DOHH2 (cell line): ENCODE measurements around the gene NAALADL2.

ENCODE experiments used
- EZH2phosphoT487 ChIP-seq: fragments of 200-600 bp; sonication (generic); IDR thresholded peaks from 2 replicates; pipeline ENCODE4 v1.6.1; 2017; ENCODE audit warnings: borderline replicate concordance, mild to moderate bottlenecking, antibody characterized with exemption, low read length, moderate library complexity, mixed read lengths
- TF ChIP-seq, protein P1 (sequence below): fragments of 200-600 bp; sonication (generic); IDR thresholded peaks from one replicate; pipeline ENCODE4 v1.5.1; 2014; ENCODE audit warnings: antibody characterized with exemption, mild to moderate bottlenecking, low read depth, low read length; ENCODE audit not compliant: poor library complexity, severe bottlenecking

DNA sequence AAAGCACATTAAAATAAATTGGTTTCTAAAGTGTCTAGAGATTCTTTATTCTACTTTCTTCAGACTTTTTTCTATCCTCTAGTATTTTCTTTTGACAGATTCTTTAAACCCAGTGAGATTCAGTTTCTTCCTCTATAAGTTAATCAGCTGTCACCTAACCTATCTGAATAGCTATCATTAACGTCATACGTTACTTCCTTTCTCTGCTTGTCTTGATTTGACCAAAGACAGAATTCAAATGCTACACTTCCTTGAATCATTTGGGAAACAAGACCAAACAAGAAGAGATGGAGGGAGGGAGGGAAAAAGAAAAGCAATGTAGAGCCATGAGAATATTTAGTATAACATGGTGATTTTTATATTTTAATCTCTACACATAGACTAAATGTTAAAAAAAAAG is 235.2 kb downstream of the NAALADL2 start:
- no peak for TF ChIP-seq EZH2phosphoT487
- TF ChIP-seq, protein P1, sequence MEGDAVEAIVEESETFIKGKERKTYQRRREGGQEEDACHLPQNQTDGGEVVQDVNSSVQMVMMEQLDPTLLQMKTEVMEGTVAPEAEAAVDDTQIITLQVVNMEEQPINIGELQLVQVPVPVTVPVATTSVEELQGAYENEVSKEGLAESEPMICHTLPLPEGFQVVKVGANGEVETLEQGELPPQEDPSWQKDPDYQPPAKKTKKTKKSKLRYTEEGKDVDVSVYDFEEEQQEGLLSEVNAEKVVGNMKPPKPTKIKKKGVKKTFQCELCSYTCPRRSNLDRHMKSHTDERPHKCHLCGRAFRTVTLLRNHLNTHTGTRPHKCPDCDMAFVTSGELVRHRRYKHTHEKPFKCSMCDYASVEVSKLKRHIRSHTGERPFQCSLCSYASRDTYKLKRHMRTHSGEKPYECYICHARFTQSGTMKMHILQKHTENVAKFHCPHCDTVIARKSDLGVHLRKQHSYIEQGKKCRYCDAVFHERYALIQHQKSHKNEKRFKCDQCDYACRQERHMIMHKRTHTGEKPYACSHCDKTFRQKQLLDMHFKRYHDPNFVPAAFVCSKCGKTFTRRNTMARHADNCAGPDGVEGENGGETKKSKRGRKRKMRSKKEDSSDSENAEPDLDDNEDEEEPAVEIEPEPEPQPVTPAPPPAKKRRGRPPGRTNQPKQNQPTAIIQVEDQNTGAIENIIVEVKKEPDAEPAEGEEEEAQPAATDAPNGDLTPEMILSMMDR = no peak
